Measurements from ENCODE around the gene ATP5IF1. TPM values are rescaled to one million over a fixed set of nuclear protein-coding genes. Genes with fewer than 3 reads are reported as not detected.

Gene ATP5IF1
- total and polyA plus RNA-seq, 2 of the 13 experiments (the other 11 are each of a cell fraction or from before 2014, with no cell fraction given), result 97.7 to 131 TPM

- TF ChIP-seq ZNF547 (CRISPR knock-in tag; IDR thresholded peaks at IDR 0.05) (peak; percentile 57), SATB2 (CRISPR knock-in tag; IDR thresholded peaks at IDR 0.05) (no peak), MTA3 (CRISPR knock-in tag; IDR thresholded peaks at IDR 0.05) (no peak), ZNF256 (CRISPR knock-in tag; conservative IDR thresholded peaks at IDR 0.05) (0 out of 2 replicates have a peak, but pooled peaks have one; percentile 52), TAF1 (CRISPR knock-in tag; IDR thresholded peaks at IDR 0.05) (peak; percentile 97), KDM5B (CRISPR knock-in tag; IDR thresholded peaks at IDR 0.05; ENCODE audit: borderline replicate concordance) (peak; percentile 64; the same call in 1 of the 2 replicates), ZNF670 (CRISPR knock-in tag; IDR thresholded peaks at IDR 0.05; ENCODE audit: borderline replicate concordance) (no peak; the same call in 1 of the 2 replicates), ATAD3A (CRISPR knock-in tag; IDR thresholded peaks at IDR 0.05) (no peak), PPARG (CRISPR knock-in tag; conservative IDR thresholded peaks at IDR 0.05) (no peak), ZBTB20 (CRISPR knock-in tag; IDR thresholded peaks at IDR 0.05; ENCODE audit: borderline replicate concordance, low read depth) (0 out of 2 replicates have a peak, but pooled peaks have one; percentile 43), PHF8 (CRISPR knock-in tag; IDR thresholded peaks at IDR 0.05) (peak; percentile 67), NFKBIZ (CRISPR knock-in tag; IDR thresholded peaks at IDR 0.05) (0 out of 2 replicates have a peak, but pooled peaks have one; percentile 23), MZF1 (CRISPR knock-in tag; IDR thresholded peaks at IDR 0.05; ENCODE audit: borderline replicate concordance) (no peak), ZZZ3 (CRISPR knock-in tag; IDR thresholded peaks at IDR 0.05; ENCODE audit: borderline replicate concordance) (no peak), SMAD9 (CRISPR knock-in tag; IDR thresholded peaks at IDR 0.05) (no peak), KLF11 (CRISPR knock-in tag; IDR thresholded peaks at IDR 0.05) (no peak), EED (CRISPR knock-in tag; IDR thresholded peaks at IDR 0.05) (peak; percentile 42; the same call in 1 of the 2 replicates), ZFP1 (CRISPR knock-in tag; IDR thresholded peaks at IDR 0.05) (no peak), POLR2AphosphoS5 (IDR thresholded peaks at IDR 0.05; ENCODE audit: low read depth, low read length) (peak; percentile 93), PHF5A (CRISPR knock-in tag; IDR thresholded peaks at IDR 0.05; ENCODE audit: low read depth, unreplicated experiment) (no peak), MYNN (CRISPR knock-in tag; IDR thresholded peaks at IDR 0.05; ENCODE audit: low read depth) (0 out of 2 replicates have a peak, but pooled peaks have one; percentile 23), ZNF20 (CRISPR knock-in tag; IDR thresholded peaks at IDR 0.05) (0 out of 2 replicates have a peak, but pooled peaks have one; percentile 28), ELF4 (CRISPR knock-in tag; IDR thresholded peaks at IDR 0.05; ENCODE audit: borderline replicate concordance) (no peak), STAT5B (CRISPR knock-in tag; IDR thresholded peaks at IDR 0.05) (no peak), ZSCAN25 (CRISPR knock-in tag; IDR thresholded peaks at IDR 0.05) (no peak), NCOA2 (CRISPR knock-in tag; IDR thresholded peaks at IDR 0.05) (no peak), MATR3 (CRISPR knock-in tag; IDR thresholded peaks at IDR 0.05) (no peak)
- TF ChIP-seq, protein P1, sequence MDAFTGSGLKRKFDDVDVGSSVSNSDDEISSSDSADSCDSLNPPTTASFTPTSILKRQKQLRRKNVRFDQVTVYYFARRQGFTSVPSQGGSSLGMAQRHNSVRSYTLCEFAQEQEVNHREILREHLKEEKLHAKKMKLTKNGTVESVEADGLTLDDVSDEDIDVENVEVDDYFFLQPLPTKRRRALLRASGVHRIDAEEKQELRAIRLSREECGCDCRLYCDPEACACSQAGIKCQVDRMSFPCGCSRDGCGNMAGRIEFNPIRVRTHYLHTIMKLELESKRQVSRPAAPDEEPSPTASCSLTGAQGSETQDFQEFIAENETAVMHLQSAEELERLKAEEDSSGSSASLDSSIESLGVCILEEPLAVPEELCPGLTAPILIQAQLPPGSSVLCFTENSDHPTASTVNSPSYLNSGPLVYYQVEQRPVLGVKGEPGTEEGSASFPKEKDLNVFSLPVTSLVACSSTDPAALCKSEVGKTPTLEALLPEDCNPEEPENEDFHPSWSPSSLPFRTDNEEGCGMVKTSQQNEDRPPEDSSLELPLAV (CRISPR knock-in tag; conservative IDR thresholded peaks at IDR 0.05; ENCODE audit: low read depth), result no peak
- TF ChIP-seq, protein P2, sequence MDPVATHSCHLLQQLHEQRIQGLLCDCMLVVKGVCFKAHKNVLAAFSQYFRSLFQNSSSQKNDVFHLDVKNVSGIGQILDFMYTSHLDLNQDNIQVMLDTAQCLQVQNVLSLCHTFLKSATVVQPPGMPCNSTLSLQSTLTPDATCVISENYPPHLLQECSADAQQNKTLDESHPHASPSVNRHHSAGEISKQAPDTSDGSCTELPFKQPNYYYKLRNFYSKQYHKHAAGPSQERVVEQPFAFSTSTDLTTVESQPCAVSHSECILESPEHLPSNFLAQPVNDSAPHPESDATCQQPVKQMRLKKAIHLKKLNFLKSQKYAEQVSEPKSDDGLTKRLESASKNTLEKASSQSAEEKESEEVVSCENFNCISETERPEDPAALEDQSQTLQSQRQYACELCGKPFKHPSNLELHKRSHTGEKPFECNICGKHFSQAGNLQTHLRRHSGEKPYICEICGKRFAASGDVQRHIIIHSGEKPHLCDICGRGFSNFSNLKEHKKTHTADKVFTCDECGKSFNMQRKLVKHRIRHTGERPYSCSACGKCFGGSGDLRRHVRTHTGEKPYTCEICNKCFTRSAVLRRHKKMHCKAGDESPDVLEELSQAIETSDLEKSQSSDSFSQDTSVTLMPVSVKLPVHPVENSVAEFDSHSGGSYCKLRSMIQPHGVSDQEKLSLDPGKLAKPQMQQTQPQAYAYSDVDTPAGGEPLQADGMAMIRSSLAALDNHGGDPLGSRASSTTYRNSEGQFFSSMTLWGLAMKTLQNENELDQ (CRISPR knock-in tag; IDR thresholded peaks at IDR 0.05; ENCODE audit: borderline replicate concordance), result no peak
Observed at GRCh38 chr1:28259252-28259933, 23.5 kb downstream of the ATP5IF1 start, which contains the start of gene SESN2 (continued).

All from HepG2 (cell line).